ENCODE data around the gene MN1. TPM values are rescaled to one million over a fixed set of nuclear protein-coding genes. Genes with fewer than 3 reads are reported as not detected.

MN1 gene
- total RNA-seq, 1 donor from 2014 or later, result 10.2 TPM

GRCh38 chr22:27765706-27766291 lies 35.8 kb downstream of the MN1 start:
- DNase-seq (ENCODE audit: low spot score), result no peak

DNA sequence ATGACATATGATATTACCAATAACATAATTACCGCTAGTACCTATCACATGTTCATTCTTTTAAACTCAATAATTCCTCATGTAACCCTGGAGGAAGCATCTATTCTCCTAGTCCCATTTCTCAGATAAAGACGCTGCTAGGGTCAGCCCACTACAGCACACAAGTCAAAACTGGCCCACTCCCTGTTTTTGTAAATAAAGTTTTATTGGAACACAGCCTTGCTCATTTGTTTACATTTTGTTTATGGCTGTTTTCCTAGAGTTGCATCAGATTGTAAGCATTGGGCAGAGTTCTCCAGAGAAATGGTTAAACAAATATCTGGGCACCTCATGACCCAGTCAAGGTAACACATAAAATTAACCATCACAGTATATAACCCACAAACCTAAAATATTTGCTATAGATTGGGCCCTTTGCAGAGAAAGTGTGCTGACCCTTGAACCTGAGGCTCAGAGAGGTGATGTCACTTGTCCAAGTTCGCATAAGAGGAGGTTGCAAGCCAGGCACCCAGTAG lies 36.8 kb downstream of the MN1 start:
- no peak for DNase-seq (ENCODE audit: low spot score)

DNA sequence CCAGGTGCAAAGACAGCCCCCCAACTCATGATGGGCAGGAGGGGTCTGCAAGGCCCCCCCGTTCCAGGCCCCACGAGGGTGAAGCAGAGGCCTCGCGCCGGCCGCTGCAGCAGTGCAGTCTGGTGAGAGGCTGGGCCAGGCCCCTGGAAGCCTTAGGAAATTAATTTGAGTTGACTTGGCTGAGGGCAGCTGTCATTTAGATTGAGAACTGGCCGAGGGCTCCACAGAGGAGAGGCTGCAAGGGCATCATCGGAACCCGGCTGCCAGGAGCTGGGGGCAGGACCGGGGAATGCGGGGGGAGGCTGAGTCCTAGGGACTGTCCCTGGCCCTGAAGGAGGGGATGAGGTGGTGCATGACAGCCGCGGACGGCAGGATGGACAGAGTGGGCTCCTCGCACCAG lies 39.9 kb downstream of the MN1 start:
- no peak for DNase-seq (ENCODE audit: low spot score)

DNA sequence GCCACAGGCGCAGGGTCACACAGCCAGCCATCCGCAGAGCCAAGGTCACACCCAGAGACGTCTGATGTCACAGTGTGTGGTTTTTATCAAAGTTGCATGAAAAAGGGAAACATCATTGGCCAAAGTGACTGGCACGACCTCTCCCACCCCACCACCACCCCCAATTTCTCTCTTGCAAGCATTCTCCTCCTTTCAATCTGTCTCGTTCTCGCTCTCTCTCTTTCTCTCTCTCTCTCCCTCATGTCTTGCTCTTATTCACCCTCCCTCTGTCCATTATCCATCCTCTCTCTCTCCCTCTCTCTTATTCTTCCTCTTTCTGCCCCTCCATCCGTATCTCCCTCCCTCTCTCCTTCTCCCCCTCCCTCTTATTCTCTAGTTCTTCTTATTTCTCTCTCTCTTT lies 40.6 kb downstream of the MN1 start:
- DNase-seq (ENCODE audit: low spot score), result no peak

DNA sequence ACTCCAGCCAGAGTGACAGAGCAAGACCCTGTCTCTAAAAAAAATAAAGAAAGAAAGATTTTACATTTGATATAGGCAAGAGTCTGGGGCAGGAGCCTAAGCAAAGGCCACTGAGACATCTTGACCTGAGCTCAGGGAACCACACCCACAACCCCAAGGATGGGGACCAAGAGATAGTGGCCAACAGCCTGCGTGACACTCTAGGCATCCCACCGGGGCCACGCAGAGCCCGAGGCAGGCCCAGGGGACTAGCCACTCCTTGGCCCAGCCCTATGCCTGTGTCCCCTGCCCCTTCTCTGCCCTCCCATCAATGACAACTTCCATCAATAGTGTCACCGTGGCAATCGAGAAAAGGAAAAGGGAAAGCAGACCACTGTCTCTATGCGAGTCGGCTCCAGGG lies 41.1 kb downstream of the MN1 start:
- no peak for DNase-seq (ENCODE audit: low spot score)

DNA sequence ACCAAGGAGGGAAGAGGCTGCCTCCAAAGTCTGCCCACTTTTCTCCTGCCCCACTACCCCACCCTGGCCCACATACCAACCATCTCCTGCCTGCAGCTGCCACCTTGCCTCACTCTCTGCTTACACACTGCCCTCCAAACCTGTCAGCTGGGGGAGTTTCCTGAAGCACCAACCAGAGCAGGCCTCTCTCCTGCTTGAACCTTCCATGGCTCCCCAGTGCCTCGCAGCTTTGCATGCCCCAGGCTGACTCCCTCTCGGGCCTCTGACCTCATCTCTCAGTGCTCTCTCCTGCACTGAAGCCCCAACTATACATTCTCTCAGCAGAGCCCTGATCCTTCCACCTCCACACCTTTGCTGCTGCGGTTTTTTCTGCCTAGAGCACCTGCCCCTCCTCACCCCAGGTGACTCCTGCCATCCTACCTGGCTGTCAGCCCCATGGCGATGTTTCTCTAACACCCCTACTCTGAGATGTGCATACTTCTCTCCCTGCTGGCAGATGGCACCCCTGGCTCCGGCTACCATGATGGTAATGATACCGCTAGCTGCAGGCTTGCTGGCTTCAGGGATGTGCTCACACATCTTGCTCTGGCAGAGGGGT lies 43.5 kb downstream of the MN1 start:
- no peak for DNase-seq (ENCODE audit: low spot score)

DNA sequence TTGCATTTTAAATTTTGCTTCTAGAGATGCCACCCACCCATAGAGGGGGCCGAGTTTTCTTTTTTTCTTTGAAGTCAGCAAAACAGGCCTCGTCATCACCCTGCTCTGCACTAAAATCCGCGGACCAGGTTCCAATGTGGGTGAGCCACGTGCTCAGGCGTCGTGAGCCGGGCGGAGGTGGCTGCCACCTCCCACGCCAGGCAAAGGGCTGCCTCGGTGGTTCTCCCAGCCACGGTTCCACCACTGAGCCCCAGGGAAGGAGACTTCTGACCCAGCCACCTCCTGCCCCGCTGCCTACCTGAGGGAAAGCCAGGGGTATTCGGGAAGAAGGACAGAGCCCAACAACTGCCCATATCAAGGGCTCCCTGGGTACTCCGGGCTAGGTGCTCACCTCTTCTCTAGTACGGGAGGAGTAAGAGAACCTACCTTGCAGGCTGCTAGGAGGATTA lies 45.3 kb downstream of the MN1 start:
- DNase-seq (ENCODE audit: low spot score), result no peak

- DNase-seq (ENCODE audit: low spot score), result no peak
These were observed 45.9 kb downstream of the MN1 start for GRCh38 chr22:27755521-27756211.

DNA sequence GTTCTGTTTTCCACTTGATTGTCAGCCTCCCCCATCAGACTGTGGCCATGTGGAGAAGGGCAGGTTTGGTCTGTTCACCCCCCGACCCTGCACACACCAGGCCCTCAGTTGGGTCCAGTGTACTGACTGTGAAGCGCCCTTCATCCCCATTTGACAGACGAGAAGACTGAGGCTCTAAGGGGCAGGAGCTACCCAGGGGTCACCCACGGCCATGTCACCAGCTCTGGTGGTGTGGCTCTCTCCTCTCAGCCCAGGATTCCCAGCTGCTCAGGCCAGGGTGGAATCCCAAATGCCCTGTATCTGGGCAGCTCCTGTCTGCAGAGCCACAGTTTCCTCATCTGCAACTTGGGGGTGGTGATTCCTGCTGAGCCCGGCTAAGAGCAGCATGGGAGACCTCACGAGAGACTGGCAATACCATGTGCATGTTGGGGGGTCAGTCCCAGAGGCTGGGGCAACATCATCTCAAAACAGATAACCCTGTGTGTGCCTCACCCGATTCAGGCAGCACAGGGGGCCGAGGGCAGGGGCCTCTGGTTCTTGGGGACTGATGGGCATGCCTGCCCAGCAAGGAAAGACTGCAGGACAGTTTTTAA lies 46.6 kb downstream of the MN1 start:
- no peak for DNase-seq (ENCODE audit: low spot score)

- no peak for DNase-seq (ENCODE audit: low spot score)
These were observed 47.2 kb downstream of the MN1 start for GRCh38 chr22:27754247-27754887.

GRCh38 chr22:27752771-27753170 lies 48.8 kb downstream of the MN1 start:
- no peak for DNase-seq (ENCODE audit: low spot score)

- no peak for DNase-seq (ENCODE audit: low spot score)
These were observed 49.4 kb downstream of the MN1 start for GRCh38 chr22:27752141-27752540.

GRCh38 chr22:27751277-27752070 lies 50.1 kb downstream of the MN1 start:
- no peak for DNase-seq (ENCODE audit: low spot score)

DNA sequence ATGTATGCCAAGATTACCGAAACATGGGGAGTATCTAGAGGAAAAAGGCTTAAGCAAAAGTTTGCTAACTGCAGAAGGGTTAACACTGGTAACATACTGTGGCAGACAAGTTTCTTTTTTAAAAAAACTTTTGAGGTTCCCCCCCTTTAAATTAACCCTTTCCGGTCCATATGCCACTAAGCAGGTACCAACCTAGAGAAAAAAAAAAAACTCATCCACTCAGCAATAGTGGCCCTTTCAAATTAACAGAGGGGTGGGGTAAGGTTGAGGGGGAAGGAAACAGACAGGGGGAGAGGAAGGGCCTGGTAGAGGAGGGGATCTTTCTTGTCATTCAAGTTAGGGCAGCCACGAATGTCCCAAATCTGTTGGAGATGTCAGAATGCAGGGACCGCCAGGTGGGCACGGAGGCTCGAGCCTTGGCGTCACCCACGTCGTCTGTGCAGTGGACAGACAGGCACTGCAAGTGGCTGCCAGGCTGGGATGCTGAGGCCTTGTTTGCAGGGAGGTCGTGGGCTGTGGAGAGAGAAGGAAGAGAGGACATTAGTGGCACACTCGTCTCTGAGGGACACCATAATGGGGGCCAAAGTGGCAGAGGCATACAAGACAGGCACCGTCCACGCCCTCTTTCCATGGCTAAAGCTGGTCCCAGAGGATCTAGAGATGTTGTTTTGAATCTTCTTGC lies 50.8 kb downstream of the MN1 start:
- DNase-seq (ENCODE audit: low spot score), result no peak

DNA sequence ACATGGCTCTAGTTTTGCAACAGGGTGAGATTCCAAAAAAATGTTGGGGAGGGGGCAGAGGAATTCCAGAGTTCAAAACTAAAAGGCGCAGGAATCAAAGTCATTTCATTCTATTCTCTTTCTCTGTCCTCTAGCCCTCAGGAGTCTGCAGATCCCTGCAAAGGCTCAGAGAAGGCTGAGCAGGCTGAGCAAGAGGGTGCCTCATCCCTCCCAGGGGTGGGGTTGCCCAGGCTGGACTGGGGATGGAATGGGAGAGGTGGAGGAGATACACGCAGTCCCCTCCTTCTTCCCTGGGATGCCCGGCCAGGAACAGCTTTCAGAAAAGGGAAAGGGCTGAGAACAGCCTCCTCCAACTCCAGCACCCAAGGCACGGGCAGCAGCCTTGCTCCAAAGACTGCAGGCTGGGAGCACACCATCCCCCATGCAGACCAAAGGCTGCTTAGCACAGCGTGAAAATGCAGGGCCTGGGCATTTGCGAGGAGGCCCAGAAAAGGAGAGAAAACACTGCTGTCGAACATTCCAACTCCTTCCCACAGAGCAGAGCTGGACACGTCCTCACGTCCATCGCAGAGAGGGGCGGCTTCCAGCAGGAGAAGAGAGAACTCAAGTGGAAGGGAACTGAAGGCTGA lies 51.8 kb downstream of the MN1 start:
- DNase-seq (ENCODE audit: low spot score), result no peak

DNA sequence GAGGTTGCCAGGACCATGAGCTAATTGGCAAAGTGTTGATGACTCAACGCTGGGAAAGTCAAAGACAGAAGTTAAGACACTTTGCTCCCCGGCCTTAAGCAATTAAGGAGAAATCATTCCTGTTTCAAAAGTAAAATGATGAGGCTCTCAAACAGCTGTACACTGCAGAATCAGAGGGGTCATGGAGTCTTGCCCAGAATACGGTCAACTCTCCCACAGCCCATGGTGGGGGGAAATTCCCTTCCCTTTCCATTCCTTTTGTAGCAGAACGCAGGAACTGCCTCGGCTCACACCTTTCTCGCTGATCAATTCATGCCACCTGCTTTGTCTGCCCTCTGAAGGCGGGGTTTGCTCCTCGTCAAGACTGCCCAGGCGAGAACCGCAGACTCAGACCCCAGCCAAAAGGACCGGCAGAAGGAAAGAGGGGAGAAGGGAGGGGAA lies 52.8 kb downstream of the MN1 start:
- no peak for DNase-seq (ENCODE audit: low spot score)

GRCh38 chr22:27748349-27748748 lies 53.2 kb downstream of the MN1 start:
- DNase-seq (ENCODE audit: low spot score), result no peak

GRCh38 chr22:27747396-27748221 lies 53.9 kb downstream of the MN1 start:
- DNase-seq (ENCODE audit: low spot score), result no peak

DNA sequence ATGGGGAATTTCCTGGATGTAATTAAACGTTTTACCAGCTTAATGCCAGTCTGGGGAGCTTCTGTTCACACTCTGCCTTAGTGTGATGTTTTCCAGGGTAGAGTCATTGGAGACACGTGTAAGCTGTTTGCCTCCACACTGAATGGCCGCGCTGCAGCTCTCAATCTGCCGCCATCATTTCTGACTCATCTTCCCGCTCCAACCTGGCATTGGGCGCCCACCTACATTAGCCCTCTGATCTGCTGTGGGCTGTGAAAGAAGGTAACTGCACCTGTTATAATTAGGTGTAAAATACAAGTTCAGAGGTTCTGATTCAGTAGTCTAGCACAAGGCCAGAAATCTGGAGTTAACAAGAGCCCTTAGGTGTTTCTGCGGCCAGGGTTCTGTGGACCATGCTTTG lies 54.6 kb downstream of the MN1 start:
- no peak for DNase-seq (ENCODE audit: low spot score)
